Activated CD4-positive, alpha-beta T cell treated with anti-CD3 and anti-CD28 coated beads, Interleukin-2, Interleukin-4, amounts not matched to agents 100 ng/mL and 50 ng/mL, durations not matched to agents 16 hours and 8 hours (primary cell): ENCODE data around the gene MRGPRX3.
"Not testable (repeated sequence)": the region's sequence is repeated elsewhere in the genome, so short reads cannot be mapped to it uniquely, and the experiment has no call there.

Source experiments
- DNase-seq: peaks from one replicate; pipeline ENCODE4 v3.0.0-alpha.2; 2020; ENCODE audit warnings: low spot score

The MRGPRX3 gene

GRCh38 chr11:18132341-18132740 lies at the start of gene MRGPRX3:
Gene MRGPRX3 (plus strand): TSS chr11:18132571. CDS start chr11:18137203, 4,632 bp downstream.
- no peak for DNase-seq

GRCh38 chr11:18088366-18088765 lies 44.0 kb upstream of the MRGPRX3 start:
- no peak for DNase-seq

GRCh38 chr11:18088966-18089365 lies 43.4 kb upstream of the MRGPRX3 start:
- DNase-seq: no peak

- no peak for DNase-seq
Measured at GRCh38 chr11:18091731-18092130, 40.6 kb upstream of the MRGPRX3 start.

GRCh38 chr11:18093959-18094358 lies 38.4 kb upstream of the MRGPRX3 start:
- no peak for DNase-seq

- no peak for DNase-seq
Measured at GRCh38 chr11:18100926-18101656, 31.3 kb upstream of the MRGPRX3 start.

- no peak for DNase-seq
Measured at GRCh38 chr11:18105086-18105801, 27.1 kb upstream of the MRGPRX3 start.

- DNase-seq: peak; percentile 94
Measured at GRCh38 chr11:18105802-18106574, 26.4 kb upstream of the MRGPRX3 start, which contains the start of gene SAAL1. Gene SAAL1 (minus strand): TSS chr11:18106082. CDS start chr11:18106041, 41 bp downstream.

GRCh38 chr11:18106688-18107087 lies 25.7 kb upstream of the MRGPRX3 start:
- DNase-seq: no peak

GRCh38 chr11:18108254-18108653 lies 24.1 kb upstream of the MRGPRX3 start:
- no peak for DNase-seq

GRCh38 chr11:18111005-18111404 lies 21.4 kb upstream of the MRGPRX3 start:
- DNase-seq: no peak

- DNase-seq: peak; percentile 73
Measured at GRCh38 chr11:18115360-18116127, 16.8 kb upstream of the MRGPRX3 start.

- DNase-seq: not testable (repeated sequence)
Measured at GRCh38 chr11:18121331-18121828, 11.0 kb upstream of the MRGPRX3 start.

GRCh38 chr11:18131115-18131514 lies 1.3 kb upstream of the MRGPRX3 start:
- not testable (repeated sequence) for DNase-seq

GRCh38 chr11:18135308-18135707 lies 2.9 kb downstream of the MRGPRX3 start:
- DNase-seq: no peak

- DNase-seq: no peak
Measured at GRCh38 chr11:18137186-18137800, 4.9 kb downstream of the MRGPRX3 start.

GRCh38 chr11:18140145-18140544 lies 7.8 kb downstream of the MRGPRX3 start:
- DNase-seq: no peak

GRCh38 chr11:18144243-18144642 lies 11.9 kb downstream of the MRGPRX3 start:
- no peak for DNase-seq

- DNase-seq: no peak
Measured at GRCh38 chr11:18145025-18145424, 12.7 kb downstream of the MRGPRX3 start.

GRCh38 chr11:18145837-18146236 lies 13.5 kb downstream of the MRGPRX3 start:
- DNase-seq: no peak

GRCh38 chr11:18151581-18151980 lies 19.2 kb downstream of the MRGPRX3 start:
- no peak for DNase-seq
